Retinal pigment epithelial cell (primary cell): ENCODE data around the gene SRGAP3.

ENCODE experiments used
- DNase-seq: peaks from one replicate; pipeline ENCODE4 v3.0.0-alpha.2; 2010; ENCODE audit warnings: low read depth
- H3K4me3 ChIP-seq: 2 replicates; pipeline ENCODE4 v1.5.1; 2011; ENCODE audit warnings: mild to moderate bottlenecking, low read length, control low read depth, moderate library complexity
- TF ChIP-seq, protein P1 (sequence below): conservative IDR thresholded peaks from 2 replicates; pipeline ENCODE4 v1.5.1; 2011; ENCODE audit warnings: low read depth, low read length, control low read depth, inconsistent platforms

SRGAP3 gene

DNA sequence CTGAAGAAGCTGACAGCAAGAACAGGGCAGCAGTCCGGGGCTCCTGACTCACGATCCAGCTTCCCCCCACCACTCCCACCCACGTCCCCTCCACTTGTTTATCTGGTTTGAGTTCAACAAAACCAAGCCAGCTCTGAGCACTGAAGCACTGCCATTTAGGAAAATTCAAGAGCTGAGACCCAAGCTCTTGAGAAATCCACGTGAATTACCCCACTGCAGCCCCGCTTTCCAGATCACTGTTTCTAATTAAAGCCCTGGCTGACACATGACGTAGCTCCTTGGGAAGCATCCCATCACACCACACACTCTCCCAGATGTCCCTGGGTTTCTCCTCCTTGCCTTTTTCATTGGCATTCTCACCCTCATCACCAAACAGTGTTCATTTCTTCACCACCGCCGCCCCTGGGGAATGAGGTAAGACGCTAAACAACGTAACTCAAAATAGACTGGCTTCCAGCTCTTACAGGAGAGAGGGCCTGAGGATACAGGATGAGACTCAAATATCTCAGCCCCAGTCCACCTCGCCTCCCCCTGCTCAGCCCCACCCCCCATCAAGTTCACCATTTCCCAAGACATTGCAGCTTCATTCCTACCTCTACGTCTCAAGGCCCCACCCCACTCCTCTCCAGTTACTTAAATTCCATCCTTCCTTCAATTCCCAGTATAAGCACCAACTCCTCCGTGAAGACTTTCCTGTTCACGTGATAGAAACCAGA lies 95.4 kb downstream of the SRGAP3 start:
- H3K4me3 ChIP-seq, result no peak overlapping the region
- DNase-seq, result no peak
- TF ChIP-seq, protein P1, sequence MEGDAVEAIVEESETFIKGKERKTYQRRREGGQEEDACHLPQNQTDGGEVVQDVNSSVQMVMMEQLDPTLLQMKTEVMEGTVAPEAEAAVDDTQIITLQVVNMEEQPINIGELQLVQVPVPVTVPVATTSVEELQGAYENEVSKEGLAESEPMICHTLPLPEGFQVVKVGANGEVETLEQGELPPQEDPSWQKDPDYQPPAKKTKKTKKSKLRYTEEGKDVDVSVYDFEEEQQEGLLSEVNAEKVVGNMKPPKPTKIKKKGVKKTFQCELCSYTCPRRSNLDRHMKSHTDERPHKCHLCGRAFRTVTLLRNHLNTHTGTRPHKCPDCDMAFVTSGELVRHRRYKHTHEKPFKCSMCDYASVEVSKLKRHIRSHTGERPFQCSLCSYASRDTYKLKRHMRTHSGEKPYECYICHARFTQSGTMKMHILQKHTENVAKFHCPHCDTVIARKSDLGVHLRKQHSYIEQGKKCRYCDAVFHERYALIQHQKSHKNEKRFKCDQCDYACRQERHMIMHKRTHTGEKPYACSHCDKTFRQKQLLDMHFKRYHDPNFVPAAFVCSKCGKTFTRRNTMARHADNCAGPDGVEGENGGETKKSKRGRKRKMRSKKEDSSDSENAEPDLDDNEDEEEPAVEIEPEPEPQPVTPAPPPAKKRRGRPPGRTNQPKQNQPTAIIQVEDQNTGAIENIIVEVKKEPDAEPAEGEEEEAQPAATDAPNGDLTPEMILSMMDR, result no peak

DNA sequence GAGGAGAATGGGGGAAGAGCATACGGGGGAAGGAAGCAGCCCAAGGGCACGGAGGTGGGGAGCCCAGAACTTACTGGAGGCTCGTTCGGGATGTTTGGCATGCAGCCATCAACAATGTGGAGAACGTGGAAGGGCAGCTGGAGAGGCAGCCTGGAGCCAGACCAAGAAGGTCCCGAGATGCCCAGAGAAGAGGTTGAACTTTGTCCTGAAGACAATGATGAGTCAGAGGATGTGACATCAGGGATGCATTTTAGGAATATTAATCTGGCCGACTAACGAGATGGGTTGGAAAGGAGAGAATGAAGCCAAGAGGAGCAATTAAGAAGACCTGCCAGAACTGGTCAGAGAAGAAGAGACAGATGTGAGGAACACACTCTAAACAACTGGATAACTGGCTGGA lies 98.2 kb downstream of the SRGAP3 start:
- TF ChIP-seq, protein P1, result no peak
- no peak overlapping the region for H3K4me3 ChIP-seq
- no peak for DNase-seq

DNA sequence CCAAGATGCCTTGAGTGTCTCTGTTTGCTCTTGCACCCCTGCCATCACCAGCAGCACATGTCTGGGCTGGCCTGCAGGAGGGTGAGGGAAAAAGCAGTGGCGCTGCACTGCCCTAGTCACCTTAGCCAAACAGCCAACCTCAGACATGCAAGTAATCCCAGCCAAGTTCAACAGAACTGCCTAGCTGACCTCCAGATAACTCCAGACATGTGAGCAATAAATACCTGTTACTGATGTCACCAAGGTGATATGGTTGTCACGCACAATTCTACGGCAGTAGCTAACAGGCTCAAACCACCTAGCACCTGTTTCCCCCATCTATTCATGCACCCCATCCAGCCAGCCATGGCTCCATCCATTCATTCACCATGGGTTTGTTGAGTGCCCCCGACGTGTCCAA lies 99.9 kb downstream of the SRGAP3 start:
- TF ChIP-seq, protein P1, result no peak
- DNase-seq, result no peak

DNA sequence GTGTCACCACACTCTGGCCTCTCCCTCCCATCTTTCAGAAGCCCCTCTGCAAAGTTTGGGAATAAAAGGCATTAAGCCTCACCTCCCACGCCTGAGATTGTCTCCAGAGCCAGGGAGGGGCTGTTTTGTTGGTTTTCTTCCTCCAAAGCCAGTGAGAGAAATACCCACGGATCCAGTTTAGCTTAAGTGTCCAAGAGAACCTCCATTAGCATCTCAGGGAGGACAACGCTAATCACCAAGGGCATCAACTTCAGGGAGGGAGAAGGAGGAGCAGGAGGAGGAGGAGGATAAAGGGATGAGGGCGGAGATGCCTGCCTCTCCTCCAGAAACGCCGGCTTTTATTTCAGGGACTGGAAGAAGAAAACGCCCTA lies 101.6 kb downstream of the SRGAP3 start:
- TF ChIP-seq, protein P1, result no peak
- H3K4me3 ChIP-seq, result no peak overlapping the region
- no peak for DNase-seq

More for the DNA sequence above, 99.9 kb downstream of the SRGAP3 start:
- H3K4me3 ChIP-seq, result no peak overlapping the region

DNA sequence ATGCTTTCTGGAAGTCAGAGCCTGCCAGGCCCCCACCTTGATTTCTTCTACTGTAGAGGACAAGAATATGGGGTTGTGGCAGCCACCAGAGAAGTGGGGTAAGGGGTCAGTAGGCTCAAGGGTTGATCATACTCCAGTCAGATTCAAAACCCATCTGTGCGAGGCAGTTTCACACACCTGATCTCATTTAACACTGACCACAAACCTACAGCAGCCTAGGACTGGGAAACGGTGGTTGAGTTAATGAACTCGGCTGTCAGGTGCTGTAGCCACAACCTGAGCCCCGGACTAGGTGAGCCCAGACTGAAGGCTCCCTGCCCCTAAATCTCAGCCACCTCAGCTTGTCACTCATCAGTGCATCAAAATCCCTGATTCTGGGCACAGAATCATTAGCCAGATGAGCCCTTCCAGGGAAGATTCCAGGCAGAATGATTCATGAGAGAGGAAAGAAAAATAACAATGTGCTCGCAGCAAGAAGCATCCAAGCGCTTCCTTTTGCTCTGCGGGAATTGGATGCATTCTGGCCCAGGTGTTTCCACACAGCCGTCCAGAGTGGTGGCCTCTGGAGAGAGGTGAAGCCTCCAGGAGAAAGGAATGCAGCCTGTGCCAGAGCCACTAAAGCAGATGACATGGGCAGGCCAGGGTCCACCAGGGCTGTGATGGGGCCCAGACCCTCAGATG lies 102.1 kb downstream of the SRGAP3 start:
- H3K4me3 ChIP-seq, result no peak overlapping the region
- DNase-seq, result no peak
- TF ChIP-seq, protein P1, result no peak

DNA sequence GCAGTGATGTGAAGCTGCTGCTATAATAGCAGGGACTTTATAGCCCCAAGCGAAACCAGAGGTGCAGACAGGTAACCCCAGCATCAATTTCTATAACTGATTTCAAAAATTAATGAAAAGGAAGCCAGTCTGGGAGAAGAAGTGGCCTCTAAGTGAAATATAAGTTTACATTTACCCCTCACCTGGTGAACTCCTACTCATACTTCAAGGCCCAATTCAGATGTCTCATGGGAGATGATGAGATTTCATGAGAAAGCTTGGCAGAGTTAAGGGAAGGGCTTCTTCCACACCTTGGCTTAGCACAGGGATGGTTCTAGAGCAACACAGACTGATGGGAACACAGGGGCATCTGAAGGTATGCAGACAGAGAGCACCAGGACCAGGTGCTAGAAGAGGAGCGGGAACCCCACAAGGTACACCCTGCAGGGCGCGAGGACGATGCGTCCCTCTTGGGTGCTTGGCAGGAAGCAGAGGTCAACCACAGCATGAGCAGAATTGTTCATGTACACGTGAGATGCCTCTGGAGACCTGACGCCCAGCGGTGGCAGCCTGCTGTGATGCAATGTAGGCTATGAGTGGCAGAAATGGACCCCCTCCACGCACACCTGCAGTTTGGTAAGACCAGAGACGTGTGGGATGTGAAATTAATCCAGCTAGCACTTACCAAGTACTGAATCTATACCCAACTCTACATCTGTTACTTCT lies 102.9 kb downstream of the SRGAP3 start:
- DNase-seq, result no peak
- no peak overlapping the region for H3K4me3 ChIP-seq
- TF ChIP-seq, protein P1, result no peak
